Upper lobe of left lung (tissue), 6 donors: ENCODE results near the gene TUFT1. TPM values are rescaled to one million over a fixed set of nuclear protein-coding genes. Genes with fewer than 3 reads are reported as not detected.

Experiments
- ATAC-seq, 2 donors: fragments of 200-7000 bp; cut with Tn5 transposase; one replicate each; pipeline ENCODE4 v1.9.1; 2022; ENCODE audit warnings: mild to moderate bottlenecking in 2 of 2, moderate library complexity in 2 of 2; ENCODE audit not compliant: low FRiP score in 2 of 2
- DNase-seq, 2 donors: peaks; one replicate each; pipeline ENCODE4 v3.0.0-alpha.2; 2019 to 2020
- H3K27ac ChIP-seq, 4 donors: fragments of 200-600 bp; sonication (generic); one replicate each; pipeline ENCODE4 v1.5.1; 2016 to 2019
- H3K27me3 ChIP-seq, 4 donors: fragments of 200-600 bp; sonication (generic); one replicate each; pipeline ENCODE4 v1.5.1; 2017 to 2019
- H3K36me3 ChIP-seq, 4 donors: fragments of 200-600 bp; sonication (generic); one replicate each; pipeline ENCODE4 v1.5.1; 2016 to 2019
- H3K4me1 ChIP-seq, 4 donors: fragments of 200-600 bp; sonication (generic); one replicate each; pipeline ENCODE4 v1.5.1; 2018 to 2019
- H3K4me3 ChIP-seq, 4 donors: fragments of 200-600 bp; sonication (generic); one replicate each; pipeline ENCODE4 v1.5.1; 2017 to 2019; ENCODE audit warnings: mild to moderate bottlenecking in 2 of 4, moderate library complexity in 1 of 4
- H3K9me3 ChIP-seq, 4 donors: fragments of 200-600 bp; sonication (generic); one replicate each; pipeline ENCODE4 v1.5.1; 2018 to 2019
- EP300 ChIP-seq, 4 donors: sonication (generic); formaldehyde crosslinking; IDR thresholded peaks; one replicate each; pipeline ENCODE4 v1.5.1; 2017; ENCODE audit warnings: antibody characterized with exemption in 4 of 4, control low read depth in 2 of 4
- POLR2A ChIP-seq, 4 donors: fragments of 450-650 bp; IDR thresholded peaks; one replicate each; pipeline ENCODE4 v1.5.1; 2016 to 2017; ENCODE audit warnings: antibody characterized with exemption in 4 of 4, mild to moderate bottlenecking in 2 of 4
- POLR2AphosphoS5 ChIP-seq, 2 donors: sonication (generic); formaldehyde crosslinking; IDR thresholded peaks; one replicate each; pipeline ENCODE4 v1.5.1; 2017; ENCODE audit warnings: antibody characterized with exemption in 2 of 2
- WGBS, 2 donors: methylation state at CpG; one replicate each; pipeline ENCODE4 v1.1.5; 2017 to 2018; 5-methylcytosine and 5-hydroxymethylcytosine counted together
- total RNA-seq, 6 donors: library from RNA; depleted of rRNA in 4 of 6; stranded (reverse); fragments of >200 nt in 4 of 6; gene quantifications; one replicate each; pipeline versions ENCODE4 v1.1.0 to v1.2.1, GENCODE V29; 2016 to 2021
- TF ChIP-seq, protein P1 (sequence below), 6 experiments: fragments of 450-650 bp in 4 of 6; fragments of 200-600 bp in 2 of 6; sonication (generic) in 2 of 6; IDR thresholded peaks; one replicate each; pipeline ENCODE4 v1.5.1; 2016 to 2019; ENCODE audit warnings: antibody characterized with exemption in 6 of 6
- donor health status: DM: no; HTN: no; CAD: no; lungs with moderate emphysema.
- donor health status: DM: no; HTN: yes; CAD: no; lungs with severe emphysema.

TUFT1 gene
- total RNA-seq, 6 donors from 2014 or later: 9.9 to 18.1 (median 12.5) TPM

DNA sequence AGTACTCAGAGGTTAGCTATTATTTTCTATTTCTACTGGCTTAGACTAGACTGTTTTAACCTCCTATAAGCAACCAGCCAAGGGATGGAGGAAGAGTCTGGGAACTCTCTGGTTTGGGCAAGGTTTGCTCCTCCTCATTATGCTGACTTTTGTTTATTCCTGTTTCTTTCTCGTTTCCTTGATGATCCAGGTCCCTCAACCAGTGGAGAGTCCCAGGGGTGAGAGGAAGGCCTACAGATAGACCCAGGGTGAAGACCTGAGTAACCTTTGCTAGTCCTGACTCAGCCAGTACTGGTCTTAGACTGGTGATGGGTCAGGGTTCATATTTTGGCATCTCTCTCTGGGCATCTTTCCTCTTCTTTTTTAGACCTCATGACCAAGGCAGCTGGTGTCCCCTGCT is 5.4 kb downstream of the TUFT1 start:
- no peaks in the 10 kb centered on the region for H3K27me3 ChIP-seq
- H3K9me3 ChIP-seq: no peaks in the 10 kb centered on the region
- DNase-seq (no peak), ATAC-seq (no peak)
- H3K4me3 ChIP-seq: no peak overlapping the region
- WGBS, 2 donors: 40 to 75% methylated on average over 1 of the region's 1 CpG
- TF ChIP-seq EP300 (IDR thresholded peaks at IDR 0.05) (no peak), POLR2AphosphoS5 (IDR thresholded peaks at IDR 0.05) (no peak), POLR2A (IDR thresholded peaks at IDR 0.05) (no peak)
- TF ChIP-seq, protein P1, sequence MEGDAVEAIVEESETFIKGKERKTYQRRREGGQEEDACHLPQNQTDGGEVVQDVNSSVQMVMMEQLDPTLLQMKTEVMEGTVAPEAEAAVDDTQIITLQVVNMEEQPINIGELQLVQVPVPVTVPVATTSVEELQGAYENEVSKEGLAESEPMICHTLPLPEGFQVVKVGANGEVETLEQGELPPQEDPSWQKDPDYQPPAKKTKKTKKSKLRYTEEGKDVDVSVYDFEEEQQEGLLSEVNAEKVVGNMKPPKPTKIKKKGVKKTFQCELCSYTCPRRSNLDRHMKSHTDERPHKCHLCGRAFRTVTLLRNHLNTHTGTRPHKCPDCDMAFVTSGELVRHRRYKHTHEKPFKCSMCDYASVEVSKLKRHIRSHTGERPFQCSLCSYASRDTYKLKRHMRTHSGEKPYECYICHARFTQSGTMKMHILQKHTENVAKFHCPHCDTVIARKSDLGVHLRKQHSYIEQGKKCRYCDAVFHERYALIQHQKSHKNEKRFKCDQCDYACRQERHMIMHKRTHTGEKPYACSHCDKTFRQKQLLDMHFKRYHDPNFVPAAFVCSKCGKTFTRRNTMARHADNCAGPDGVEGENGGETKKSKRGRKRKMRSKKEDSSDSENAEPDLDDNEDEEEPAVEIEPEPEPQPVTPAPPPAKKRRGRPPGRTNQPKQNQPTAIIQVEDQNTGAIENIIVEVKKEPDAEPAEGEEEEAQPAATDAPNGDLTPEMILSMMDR (IDR thresholded peaks at IDR 0.05): no peak
- H3K36me3 ChIP-seq: no peaks in the 10 kb centered on the region
- no peak overlapping the region for H3K27ac ChIP-seq
- H3K4me1 ChIP-seq: peaks cover 20 to 38% (median 30%) of the 10 kb centered on the region in 4 donors

DNA sequence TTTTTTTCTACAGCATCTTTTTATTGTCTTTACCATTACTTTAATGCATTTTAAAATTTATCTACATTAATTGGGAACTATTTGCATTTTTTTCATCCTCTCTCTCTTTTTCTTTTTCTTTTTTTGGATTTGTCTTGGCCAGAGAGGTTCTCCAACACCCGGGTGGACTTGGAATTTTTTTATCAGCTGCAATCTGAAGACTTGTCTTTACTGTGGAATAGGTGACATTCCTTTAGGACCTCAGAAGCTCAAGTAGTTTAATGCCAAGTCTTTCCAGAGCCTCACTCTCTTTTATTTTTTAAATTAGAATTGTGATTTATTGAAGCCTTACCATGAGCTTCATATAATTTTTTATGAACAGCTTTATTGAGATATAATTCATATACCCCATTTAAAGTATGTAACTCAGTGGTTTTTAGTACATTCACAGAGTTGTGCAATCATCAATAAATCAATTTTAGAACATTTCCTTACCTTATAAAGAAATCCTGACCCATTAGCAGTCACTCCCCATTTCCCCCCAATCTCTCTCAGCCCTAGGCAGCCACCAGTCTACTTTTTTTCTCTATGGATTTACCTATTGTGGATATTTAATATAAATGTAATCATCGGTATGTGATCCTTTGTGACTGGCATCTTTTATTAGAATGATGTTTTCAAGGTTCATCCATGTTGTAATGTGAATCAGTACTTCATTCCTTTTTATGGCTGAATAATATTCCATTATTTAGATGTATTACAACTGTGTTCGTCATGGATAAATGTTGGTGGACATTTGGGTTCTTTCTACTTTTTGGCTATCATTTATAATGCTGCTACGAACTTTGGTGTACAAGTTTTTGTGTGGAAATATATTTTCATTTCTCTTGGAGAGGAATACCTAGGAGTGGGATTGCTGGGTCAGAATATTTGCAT is 6.2 kb downstream of the TUFT1 start:
- ATAC-seq (no peak), DNase-seq (no peak)
- WGBS, 2 donors: 86 to 91% methylated on average over 4 of the region's 4 CpGs
- Histone ChIP-seq H3K4me1 (peaks cover 16 to 31% (median 27%) of the 10 kb centered on the region in 4 donors), H3K9me3 (no peaks in the 10 kb centered on the region), H3K27me3 (no peaks in the 10 kb centered on the region), H3K36me3 (no peaks in the 10 kb centered on the region), H3K27ac (peak overlapping the region in 1 of 4 donors; percentile 56), H3K4me3 (no peak overlapping the region)
- TF ChIP-seq POLR2A (IDR thresholded peaks at IDR 0.05) (no peak), EP300 (IDR thresholded peaks at IDR 0.05) (no peak), POLR2AphosphoS5 (IDR thresholded peaks at IDR 0.05) (no peak)
- TF ChIP-seq, protein P1 (IDR thresholded peaks at IDR 0.05): no peak

DNA sequence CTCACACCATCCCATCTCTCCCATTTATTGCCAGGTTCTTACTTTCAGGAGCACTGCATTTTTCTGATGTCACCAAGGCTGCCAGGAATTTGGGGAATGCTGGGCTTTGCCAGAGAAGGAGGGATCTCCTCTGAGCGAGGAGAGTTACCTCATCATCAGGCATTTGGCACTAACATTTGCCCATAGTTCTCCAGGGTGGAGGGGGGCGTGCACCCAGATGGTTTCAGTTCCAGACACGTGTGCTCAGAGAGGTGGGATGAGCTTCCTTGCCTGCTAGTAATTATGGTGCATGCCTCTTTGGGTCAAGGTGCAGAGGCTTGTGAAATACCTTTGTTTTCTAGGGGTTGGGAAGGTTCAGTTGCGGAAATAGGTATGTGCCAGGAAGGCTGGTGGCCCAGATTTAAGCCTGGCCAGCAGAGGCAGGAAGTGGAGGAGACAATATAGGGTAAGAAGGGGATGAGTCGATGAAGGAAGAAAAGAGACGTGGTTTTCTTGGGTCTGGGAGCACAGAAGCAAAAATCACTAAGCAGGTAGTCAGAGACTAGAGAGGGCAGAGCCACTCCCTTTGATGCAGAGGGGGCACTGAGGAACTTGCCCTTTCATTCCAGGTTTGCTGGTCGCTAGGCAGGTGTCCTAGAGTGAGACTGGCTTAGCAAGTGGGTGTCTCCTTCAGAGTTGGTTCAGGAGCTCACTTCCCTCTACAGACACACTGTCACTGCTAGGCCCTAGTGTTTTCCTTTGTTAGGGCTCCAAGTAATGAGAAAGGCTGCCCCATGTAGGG is 7.2 kb downstream of the TUFT1 start:
- Histone ChIP-seq H3K27ac (peak overlapping the region; percentile 45 to 59 (median 57)), H3K36me3 (no peaks in the 10 kb centered on the region)

DNA sequence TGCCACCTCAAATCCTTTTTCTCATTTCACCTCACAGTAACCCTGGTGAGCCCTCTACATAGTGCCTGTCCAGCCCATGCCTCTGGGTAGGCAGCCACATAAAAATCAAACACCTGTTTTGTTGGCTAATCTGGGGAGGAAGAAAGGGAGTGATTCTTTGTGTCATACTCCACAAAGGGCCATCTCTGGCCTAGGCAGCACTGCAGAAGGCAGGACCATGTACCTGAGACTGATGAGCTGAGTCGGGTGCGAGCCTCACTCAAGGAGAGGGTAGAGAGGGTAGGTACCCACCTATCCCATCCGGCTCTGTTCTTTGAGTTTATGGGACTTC is 7.8 kb downstream of the TUFT1 start:
- no peaks in the 10 kb centered on the region for H3K36me3 ChIP-seq
- H3K27me3 ChIP-seq: no peaks in the 10 kb centered on the region
- ATAC-seq: no peak
- H3K9me3 ChIP-seq: no peaks in the 10 kb centered on the region
- DNase-seq: no peak
- peaks cover 15 to 23% (median 19%) of the 10 kb centered on the region in 4 donors for H3K4me1 ChIP-seq
- peak overlapping the region; percentile 45 to 59 (median 57) for H3K27ac ChIP-seq
- WGBS, 2 donors: 91 to 100% methylated on average over 3 of the region's 3 CpGs
- H3K4me3 ChIP-seq: no peak overlapping the region
- TF ChIP-seq, protein P1 (IDR thresholded peaks at IDR 0.05): no peak
- TF ChIP-seq EP300 (IDR thresholded peaks at IDR 0.05): no peak

More for the DNA sequence above, 7.2 kb downstream of the TUFT1 start:
- Histone ChIP-seq H3K4me1 (peaks cover 15 to 23% (median 20%) of the 10 kb centered on the region in 4 donors), H3K9me3 (no peaks in the 10 kb centered on the region), H3K4me3 (no peak overlapping the region), H3K27me3 (no peaks in the 10 kb centered on the region)
- WGBS, 2 donors: 36 to 47% methylated on average over 7 of the region's 7 CpGs
- TF ChIP-seq, protein P1 (IDR thresholded peaks at IDR 0.05): no peak
- TF ChIP-seq EP300 (IDR thresholded peaks at IDR 0.05): peak in 1 of 4 donors; percentile 38
- no peak for TF ChIP-seq POLR2A (IDR thresholded peaks at IDR 0.05)
- TF ChIP-seq POLR2AphosphoS5 (IDR thresholded peaks at IDR 0.05): peak; percentile 59 to 81
- ATAC-seq: peak; percentile 89 to 92
- peak in 1 of 2 donors; percentile 72 for DNase-seq
